Measurements from ENCODE around the gene DENND1A. TPM values are rescaled to one million over a fixed set of nuclear protein-coding genes. Genes with fewer than 3 reads are reported as not detected.

Gene DENND1A
- total RNA-seq, 3 donors from 2014 or later: 18.4 to 21.3 (median 20.1) TPM

GRCh38 chr9:123929177-123929869, 603 bp downstream of the DENND1A start:
- Histone ChIP-seq H3K27me3 (no peaks in the 10 kb centered on the region), H3K4me3 (peak overlapping the region; percentile 74 to 93 (median 77)), H3K4me1 (no peaks in the 10 kb centered on the region), H3K36me3 (no peaks in the 10 kb centered on the region), H3K9me3 (no peaks in the 10 kb centered on the region), H3K27ac (peak overlapping the region; percentile 61 to 83)
- no peak for DNase-seq (ENCODE audit: low spot score in 2 of 2)
- intact Hi-C loops (cut with DNase I; ENCODE audit: low total_unique reads): no loop called here
- no peak for TF ChIP-seq POLR2A (IDR thresholded peaks at IDR 0.05)
- TF ChIP-seq POLR2AphosphoS5 (IDR thresholded peaks at IDR 0.05): no peak
- no peak for TF ChIP-seq CTCF (IDR thresholded peaks at IDR 0.05)

GRCh38 chr9:123928533-123929176, 1.3 kb downstream of the DENND1A start:
- Histone ChIP-seq H3K27me3 (no peaks in the 10 kb centered on the region), H3K9me3 (no peaks in the 10 kb centered on the region), H3K36me3 (no peaks in the 10 kb centered on the region), H3K27ac (peak overlapping the region in 1 of 2 donors; percentile 61), H3K4me1 (no peaks in the 10 kb centered on the region), H3K4me3 (peak overlapping the region; percentile 74 to 93 (median 77))
- intact Hi-C loops (cut with DNase I; ENCODE audit: low total_unique reads): no loop called here
- DNase-seq (ENCODE audit: low spot score in 2 of 2): no peak
- no peak for TF ChIP-seq POLR2A (IDR thresholded peaks at IDR 0.05)
- TF ChIP-seq CTCF (IDR thresholded peaks at IDR 0.05): no peak
- no peak for TF ChIP-seq POLR2AphosphoS5 (IDR thresholded peaks at IDR 0.05)

GRCh38 chr9:123927625-123928532, 2.0 kb downstream of the DENND1A start:
- H3K27ac ChIP-seq: peak overlapping the region in 1 of 2 donors; percentile 27

GRCh38 chr9:123926941-123927340, 3.0 kb downstream of the DENND1A start:
- Histone ChIP-seq H3K36me3 (no peaks in the 10 kb centered on the region), H3K27ac (no peak overlapping the region), H3K9me3 (no peaks in the 10 kb centered on the region), H3K4me3 (no peak overlapping the region), H3K4me1 (no peaks in the 10 kb centered on the region), H3K27me3 (no peaks in the 10 kb centered on the region)
- TF ChIP-seq POLR2A (IDR thresholded peaks at IDR 0.05) (no peak), POLR2AphosphoS5 (IDR thresholded peaks at IDR 0.05) (no peak), CTCF (IDR thresholded peaks at IDR 0.05) (no peak)
- intact Hi-C loops (cut with DNase I; ENCODE audit: low total_unique reads): no loop called here
- no peak for DNase-seq (ENCODE audit: low spot score in 2 of 2)

More at GRCh38 chr9:123927625-123928532, 2.0 kb downstream of the DENND1A start:
- Histone ChIP-seq H3K9me3 (no peaks in the 10 kb centered on the region), H3K4me3 (peak overlapping the region in 2 of 3 donors; percentile 1 to 10), H3K4me1 (no peaks in the 10 kb centered on the region), H3K27me3 (no peaks in the 10 kb centered on the region), H3K36me3 (no peaks in the 10 kb centered on the region)
- intact Hi-C loops (cut with DNase I; ENCODE audit: low total_unique reads): no loop called here
- no peak for DNase-seq (ENCODE audit: low spot score in 2 of 2)
- TF ChIP-seq CTCF (IDR thresholded peaks at IDR 0.05): no peak
- TF ChIP-seq POLR2AphosphoS5 (IDR thresholded peaks at IDR 0.05): no peak
- TF ChIP-seq POLR2A (IDR thresholded peaks at IDR 0.05): no peak
